ENCODE measurements around the gene WDR11. TPM values are rescaled to one million over a fixed set of nuclear protein-coding genes. Genes with fewer than 3 reads are reported as not detected.
A peak's percentile ranks its signal among the peaks of the same experiment; 100 is the strongest.

Gene WDR11
- 24.1 and 28.4 TPM in 2 replicates for total RNA-seq (2014; rRNA removed; shearing (Covaris generic))

GRCh38 chr10:120850911-120851865 lies at the start of gene WDR11:
Gene WDR11 (plus strand): TSS chr10:120851362. CDS start chr10:120851421, 59 bp downstream.
- peak; percentile 91 for DNase-seq (ENCODE audit: low read depth)

GRCh38 chr10:120802935-120803334 lies 48.2 kb upstream of the WDR11 start:
- DNase-seq (ENCODE audit: low read depth): no peak

GRCh38 chr10:120803972-120804371 lies 47.2 kb upstream of the WDR11 start:
- DNase-seq (ENCODE audit: low read depth): no peak

GRCh38 chr10:120805014-120805812 lies 45.9 kb upstream of the WDR11 start:
- DNase-seq (ENCODE audit: low read depth): no peak

- DNase-seq (ENCODE audit: low read depth): no peak
Observed at GRCh38 chr10:120806081-120806480, 45.1 kb upstream of the WDR11 start.

GRCh38 chr10:120810298-120810697 lies 40.9 kb upstream of the WDR11 start:
- DNase-seq (ENCODE audit: low read depth): no peak

- no peak for DNase-seq (ENCODE audit: low read depth)
Observed at GRCh38 chr10:120813085-120813484, 38.1 kb upstream of the WDR11 start.

GRCh38 chr10:120818301-120818700 lies 32.9 kb upstream of the WDR11 start:
- no peak for DNase-seq (ENCODE audit: low read depth)

GRCh38 chr10:120819366-120819765 lies 31.8 kb upstream of the WDR11 start:
- DNase-seq (ENCODE audit: low read depth): peak; percentile 9

GRCh38 chr10:120823266-120823665 lies 27.9 kb upstream of the WDR11 start:
- DNase-seq (ENCODE audit: low read depth): no peak

GRCh38 chr10:120824881-120825309 lies 26.3 kb upstream of the WDR11 start:
- peak; percentile 33 for DNase-seq (ENCODE audit: low read depth)

GRCh38 chr10:120825878-120826769 lies 25.0 kb upstream of the WDR11 start:
- DNase-seq (ENCODE audit: low read depth): no peak

- no peak for DNase-seq (ENCODE audit: low read depth)
Observed at GRCh38 chr10:120827251-120827875, 23.8 kb upstream of the WDR11 start.

GRCh38 chr10:120828763-120829319 lies 22.3 kb upstream of the WDR11 start:
- no peak for DNase-seq (ENCODE audit: low read depth)

- no peak for DNase-seq (ENCODE audit: low read depth)
Observed at GRCh38 chr10:120832106-120832505, 19.1 kb upstream of the WDR11 start.

GRCh38 chr10:120833222-120833928 lies 17.8 kb upstream of the WDR11 start:
- DNase-seq (ENCODE audit: low read depth): no peak

GRCh38 chr10:120835603-120836002 lies 15.6 kb upstream of the WDR11 start:
- no peak for DNase-seq (ENCODE audit: low read depth)

- no peak for DNase-seq (ENCODE audit: low read depth)
Observed at GRCh38 chr10:120838941-120839340, 12.2 kb upstream of the WDR11 start.

GRCh38 chr10:120841522-120842189 lies 9.5 kb upstream of the WDR11 start:
- peak; percentile 62 for DNase-seq (ENCODE audit: low read depth)
